Measurements from ENCODE around the gene TLE5.
"Not testable (repeated sequence)": the region's sequence is repeated elsewhere in the genome, so short reads cannot be mapped to it uniquely, and the experiment has no call there.

The TLE5 gene

DNA sequence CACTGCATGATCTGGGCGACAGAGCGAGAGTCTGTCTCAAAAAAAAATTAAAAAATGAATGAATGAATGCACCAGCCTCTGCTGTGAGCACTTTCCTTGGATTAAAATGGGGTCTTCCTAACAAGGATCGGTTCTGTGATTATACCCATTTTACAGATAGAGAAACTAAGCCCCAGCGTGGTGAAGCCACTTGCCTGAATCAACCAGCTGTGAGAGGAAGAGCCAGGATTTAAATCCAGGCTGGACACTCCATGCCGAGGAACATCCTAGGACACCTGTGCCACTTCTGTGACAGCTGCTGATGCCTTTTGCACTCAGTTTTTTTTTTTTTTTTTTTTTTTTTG, 14.1 kb downstream of the TLE5 start:
- no peak overlapping the region for H3K4me3 ChIP-seq (ENCODE audit: low read length)
- no peak for DNase-seq (ENCODE audit: low read depth, low spot score)

DNA sequence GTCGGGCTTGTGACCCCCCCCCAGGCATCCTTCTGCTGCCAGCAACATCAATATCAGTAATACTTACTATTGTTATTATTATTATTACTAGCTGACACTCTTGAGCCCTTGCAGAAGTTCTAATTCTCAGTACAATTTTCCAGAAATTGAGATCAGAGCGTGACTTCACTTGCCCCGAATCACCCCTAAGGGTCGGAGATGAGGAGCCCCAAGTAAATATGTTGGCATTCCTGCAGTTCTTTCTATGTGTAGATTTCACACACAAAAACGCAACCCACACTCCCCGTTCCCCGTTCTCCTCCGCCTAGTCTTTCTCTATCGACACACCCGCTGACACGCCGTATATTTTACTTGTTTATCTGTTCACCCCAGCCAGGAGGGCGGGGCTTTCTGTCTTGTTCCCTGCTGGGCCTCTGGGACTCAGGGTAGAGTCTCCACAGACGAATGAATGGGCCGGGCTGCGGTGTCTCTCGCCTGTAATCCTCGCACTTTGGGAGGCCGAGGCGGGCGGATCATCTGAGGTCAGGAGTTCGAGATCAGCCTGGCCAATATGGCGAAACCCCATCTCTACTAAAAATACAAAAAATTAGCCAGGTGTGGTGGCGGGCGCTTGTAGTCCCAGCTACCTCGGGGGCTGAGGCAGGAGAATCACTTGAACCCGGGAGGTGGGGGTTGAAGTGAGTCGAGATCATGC, 14.7 kb downstream of the TLE5 start:
- no peak for DNase-seq (ENCODE audit: low read depth, low spot score)

DNA sequence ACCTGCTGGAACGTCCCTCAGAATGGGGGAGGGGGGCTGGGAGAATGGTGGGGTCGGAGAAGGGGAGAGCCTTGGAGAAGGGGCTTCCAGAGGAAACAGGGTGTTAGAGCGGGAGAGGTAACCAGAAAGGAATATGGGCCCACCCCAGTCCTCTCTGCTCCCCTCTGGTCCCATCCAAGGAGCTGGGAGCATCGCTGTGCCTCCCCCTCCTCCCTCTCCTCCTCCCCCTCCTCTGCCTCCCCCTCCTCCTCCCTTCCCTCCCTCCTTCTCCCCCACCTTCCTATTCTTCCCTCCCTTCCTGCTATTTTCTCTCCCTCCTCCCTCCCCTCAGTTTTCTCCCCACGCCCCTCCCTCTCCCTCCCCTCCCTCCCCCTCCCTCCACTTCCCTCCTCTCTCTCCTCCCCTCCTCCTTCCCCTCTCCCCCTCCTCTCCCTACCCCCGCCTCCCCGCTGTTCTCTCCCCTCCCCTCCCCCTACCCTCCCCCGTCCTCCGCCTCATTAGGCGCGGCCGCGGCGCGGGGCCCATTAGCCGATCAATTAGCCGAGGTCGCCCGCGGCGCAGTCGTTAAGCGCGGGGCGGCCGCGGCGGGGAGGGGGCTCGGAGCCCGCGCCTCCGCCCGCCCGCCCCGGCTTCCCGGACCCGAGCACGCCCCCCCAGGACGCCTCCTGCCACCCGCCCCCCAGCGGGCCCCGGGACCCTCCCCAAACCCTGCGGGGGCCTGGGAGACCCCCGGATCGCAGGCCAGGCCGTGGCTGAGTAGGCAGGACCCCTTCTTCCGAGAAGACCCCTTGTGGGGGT, 15.4 kb downstream of the TLE5 start:
- H3K4me3 ChIP-seq (ENCODE audit: low read length) = peak overlapping the region; percentile 20
- DNase-seq (ENCODE audit: low read depth, low spot score) = no peak

More for the DNA sequence above, 14.7 kb downstream of the TLE5 start:
- peak overlapping the region; percentile 20 for H3K4me3 ChIP-seq (ENCODE audit: low read length)

DNA sequence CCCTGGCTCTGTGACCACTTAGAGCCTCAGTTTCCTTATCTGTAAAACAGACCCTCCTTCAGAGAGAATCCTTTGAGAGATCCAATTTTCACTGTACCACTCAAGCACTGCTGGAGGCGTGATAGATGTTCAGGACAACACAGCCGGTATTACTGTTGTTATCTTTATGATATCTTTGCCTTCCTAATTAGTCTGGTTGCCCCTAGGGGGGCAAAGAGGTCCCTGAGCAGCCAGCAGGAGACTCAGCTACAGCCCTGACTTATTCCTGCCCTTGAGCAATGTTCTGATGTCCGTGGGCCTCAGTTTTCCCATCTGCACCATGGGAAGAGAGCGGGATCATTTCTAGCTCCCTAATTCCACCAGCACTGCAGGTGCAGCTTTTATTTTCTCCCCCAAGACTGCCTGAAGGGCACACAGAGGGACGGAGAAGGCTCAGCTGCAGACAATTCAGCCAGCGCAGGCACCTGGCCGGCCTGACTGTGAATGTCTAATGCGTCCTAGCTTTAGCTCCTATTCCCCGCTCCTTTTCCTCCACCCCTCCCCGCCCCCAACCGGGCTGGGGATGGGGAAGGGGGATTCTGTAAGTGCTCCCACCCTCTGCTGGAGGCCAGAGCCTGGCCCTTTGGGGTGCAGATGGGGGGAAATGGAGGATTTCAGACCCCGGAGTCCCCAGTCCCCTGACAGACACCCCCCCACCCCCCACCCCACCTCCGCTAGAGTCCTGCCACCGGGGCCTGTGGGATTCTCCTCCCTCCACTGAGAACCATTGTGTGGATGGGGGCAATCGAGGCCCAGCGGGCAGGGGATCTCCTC, 16.2 kb downstream of the TLE5 start:
- no peak for DNase-seq (ENCODE audit: low read depth, low spot score)
- H3K4me3 ChIP-seq (ENCODE audit: low read length) = no peak overlapping the region

DNA sequence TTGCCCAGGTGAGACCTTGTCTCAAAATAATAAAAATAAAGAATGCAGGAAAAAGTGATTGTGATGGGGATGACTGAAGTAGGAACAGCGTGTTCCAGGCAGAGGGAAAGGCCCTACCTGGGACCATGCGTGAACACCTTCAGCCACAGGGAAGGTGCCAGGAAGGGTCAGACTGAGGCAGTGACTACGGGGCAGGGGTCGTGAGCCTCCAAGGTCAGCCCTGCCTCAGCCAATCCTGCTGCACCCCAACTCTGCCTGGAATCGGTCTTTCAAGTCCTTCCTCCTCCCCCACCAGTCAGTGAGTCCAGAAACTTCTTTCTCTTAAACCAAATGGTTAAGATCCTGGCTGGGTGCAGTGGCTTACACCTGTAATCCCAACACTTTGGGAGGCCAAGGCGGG, 17.1 kb downstream of the TLE5 start:
- H3K4me3 ChIP-seq (ENCODE audit: low read length) = no peak overlapping the region
- DNase-seq (ENCODE audit: low read depth, low spot score) = no peak

DNA sequence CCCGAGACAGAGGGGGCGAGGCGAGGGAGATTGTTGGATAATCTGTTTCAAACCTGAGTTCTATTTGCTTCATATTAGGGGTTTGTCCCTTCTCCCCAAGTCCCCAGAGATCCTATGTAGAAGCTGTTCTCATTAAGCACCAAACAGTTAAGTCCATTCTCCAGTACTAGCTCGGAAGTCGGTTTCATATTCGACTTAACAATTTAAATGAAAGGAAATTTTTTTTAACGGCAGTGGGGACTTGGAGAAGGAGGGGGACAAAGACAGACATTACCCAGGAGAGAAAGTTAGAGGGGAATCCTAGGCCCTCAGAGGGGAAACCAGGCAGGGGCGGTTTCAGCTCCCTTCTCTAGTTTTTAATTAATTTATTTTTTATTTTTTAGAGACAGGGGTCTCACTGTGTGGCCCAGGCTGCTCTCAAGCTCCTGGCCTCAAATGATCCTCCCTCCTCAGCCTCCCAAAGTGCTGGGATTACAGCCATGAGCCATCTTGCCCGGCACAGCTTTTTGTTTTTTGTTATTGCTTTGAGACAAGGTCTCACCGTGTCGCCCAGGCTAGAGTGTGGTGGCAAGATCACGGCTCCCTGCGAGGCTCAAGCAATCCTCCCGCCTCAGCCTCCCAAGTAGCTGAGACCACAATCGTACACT, 19.6 kb downstream of the TLE5 start:
- no peak overlapping the region for H3K4me3 ChIP-seq (ENCODE audit: low read length)
- DNase-seq (ENCODE audit: low read depth, low spot score) = no peak

DNA sequence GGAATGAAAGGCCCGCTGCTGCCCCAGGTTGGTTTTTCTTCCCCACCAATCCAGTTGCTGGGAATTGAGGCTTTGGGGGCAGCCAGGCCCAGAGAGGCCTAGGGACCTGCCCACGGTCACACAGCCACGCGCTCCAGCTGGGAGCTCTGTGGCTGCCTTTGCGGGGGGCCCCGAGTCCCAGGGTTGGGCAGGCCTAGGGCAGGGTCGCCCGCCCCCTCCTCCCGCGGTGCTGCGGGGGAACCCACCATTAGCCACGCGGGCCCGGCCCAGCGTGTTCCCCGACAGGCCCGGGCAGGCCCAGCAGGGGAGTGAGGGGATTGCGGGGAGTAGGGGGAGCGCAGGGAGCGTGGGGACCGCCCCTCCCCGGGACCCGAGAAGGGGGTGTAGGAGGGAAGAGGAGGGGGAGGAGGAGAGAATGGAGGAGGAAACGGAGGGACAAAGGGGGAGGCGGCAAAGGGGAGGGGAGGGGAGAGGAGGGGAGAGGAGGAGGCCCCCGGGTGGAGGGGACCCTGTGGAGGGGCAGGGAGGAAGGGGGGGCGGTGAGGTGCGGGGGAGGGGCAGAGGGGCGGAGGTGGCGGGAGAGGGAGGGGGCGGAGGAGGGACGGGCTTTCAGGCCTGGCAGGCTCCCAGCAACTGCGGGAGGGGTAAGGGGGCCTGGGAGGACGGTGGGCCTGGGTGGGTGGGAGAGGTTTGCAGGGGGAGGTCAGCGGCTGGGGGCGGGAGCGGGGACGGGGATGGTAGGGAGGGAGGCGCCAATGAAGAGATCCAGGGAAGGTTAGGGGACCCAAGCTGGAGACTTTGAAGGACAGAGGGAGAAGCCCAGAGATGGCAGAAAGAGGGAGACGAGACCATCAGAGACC, 20.3 kb downstream of the TLE5 start:
- no peak overlapping the region for H3K4me3 ChIP-seq (ENCODE audit: low read length)
- no peak for DNase-seq (ENCODE audit: low read depth, low spot score)

DNA sequence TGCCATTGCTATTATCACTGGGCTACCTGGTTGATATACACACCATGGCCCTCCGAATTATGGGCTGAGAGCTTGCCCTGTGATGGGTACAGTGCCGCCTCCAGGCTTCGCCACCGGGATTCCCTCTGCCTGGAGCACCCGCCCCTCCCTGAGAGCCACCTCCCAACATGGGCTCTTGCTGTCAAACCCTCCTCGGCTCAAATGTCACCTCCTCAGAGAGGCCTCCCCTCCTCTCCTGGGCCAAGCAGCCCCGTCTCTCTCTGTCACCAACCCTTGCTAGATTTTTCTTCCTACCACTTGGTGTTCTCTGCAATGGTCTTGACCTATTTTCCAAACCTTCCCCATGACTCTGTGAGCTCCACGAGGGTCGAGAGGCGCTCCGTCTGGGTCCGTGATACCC, 21.0 kb downstream of the TLE5 start:
- no peak overlapping the region for H3K4me3 ChIP-seq (ENCODE audit: low read length)
- no peak for DNase-seq (ENCODE audit: low read depth, low spot score)

DNA sequence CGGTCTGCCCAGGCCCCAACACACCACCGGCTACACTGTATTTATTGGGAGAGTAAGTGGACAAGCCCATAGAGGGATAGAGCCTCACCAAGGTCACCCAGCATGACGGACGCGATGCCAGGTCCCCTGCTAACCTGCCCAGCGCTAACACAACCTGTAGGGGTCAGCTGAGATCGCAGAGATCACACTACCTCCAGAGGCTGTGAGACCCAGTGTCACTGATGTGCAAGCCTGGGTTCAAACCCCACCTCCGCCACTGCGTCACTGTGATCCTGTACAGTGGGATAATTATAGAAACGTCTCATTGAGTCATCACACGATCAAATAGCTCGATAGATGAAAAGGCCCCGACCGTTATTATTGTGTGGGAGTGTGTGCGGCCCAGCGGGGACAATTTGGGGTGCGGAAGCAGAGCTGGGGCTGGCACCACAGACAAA, 22.6 kb downstream of the TLE5 start:
- no peak for DNase-seq (ENCODE audit: low read depth, low spot score)
- H3K4me3 ChIP-seq (ENCODE audit: low read length) = no peak overlapping the region

DNA sequence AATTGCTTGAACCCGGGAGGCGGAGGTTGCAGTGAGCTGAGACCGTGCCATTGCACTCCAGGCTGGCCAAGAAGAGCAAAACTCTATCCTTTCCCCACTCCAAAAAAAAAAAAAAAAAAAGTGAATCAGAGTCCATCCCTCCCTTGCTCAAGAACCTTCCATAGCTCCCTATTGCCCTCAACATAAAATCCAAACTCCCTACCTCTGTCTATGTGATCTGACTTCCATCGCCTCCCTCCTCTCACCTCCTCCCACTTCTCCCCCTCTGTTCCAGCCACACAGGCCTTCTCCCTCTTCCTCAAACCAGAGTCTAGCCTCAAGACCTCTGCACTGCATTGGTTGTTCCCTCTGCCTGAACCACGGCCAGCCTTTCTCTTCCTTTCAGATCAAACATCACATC, 23.2 kb downstream of the TLE5 start:
- no peak overlapping the region for H3K4me3 ChIP-seq (ENCODE audit: low read length)
- no peak for DNase-seq (ENCODE audit: low read depth, low spot score)

DNA sequence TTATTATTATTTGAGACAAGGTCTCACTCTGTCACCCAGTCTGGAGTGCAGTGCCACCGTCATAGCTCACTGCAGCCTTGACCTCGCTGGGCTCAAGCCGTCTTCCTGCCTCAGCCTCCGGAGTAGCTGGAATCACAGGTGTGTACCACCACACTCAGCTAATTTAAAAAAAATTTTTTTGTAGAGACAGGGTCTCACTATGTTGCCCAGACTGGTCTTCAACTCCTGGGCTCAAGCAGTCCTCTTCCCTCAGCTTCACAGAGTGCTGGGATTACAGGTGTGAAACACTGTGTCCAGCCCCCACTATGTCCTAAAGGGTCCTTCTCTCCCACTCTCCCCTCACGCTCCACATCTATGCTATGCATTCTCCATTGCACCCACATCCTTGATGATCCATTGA, 24.1 kb downstream of the TLE5 start:
- no peak for DNase-seq (ENCODE audit: low read depth, low spot score)
- no peak overlapping the region for H3K4me3 ChIP-seq (ENCODE audit: low read length)

DNA sequence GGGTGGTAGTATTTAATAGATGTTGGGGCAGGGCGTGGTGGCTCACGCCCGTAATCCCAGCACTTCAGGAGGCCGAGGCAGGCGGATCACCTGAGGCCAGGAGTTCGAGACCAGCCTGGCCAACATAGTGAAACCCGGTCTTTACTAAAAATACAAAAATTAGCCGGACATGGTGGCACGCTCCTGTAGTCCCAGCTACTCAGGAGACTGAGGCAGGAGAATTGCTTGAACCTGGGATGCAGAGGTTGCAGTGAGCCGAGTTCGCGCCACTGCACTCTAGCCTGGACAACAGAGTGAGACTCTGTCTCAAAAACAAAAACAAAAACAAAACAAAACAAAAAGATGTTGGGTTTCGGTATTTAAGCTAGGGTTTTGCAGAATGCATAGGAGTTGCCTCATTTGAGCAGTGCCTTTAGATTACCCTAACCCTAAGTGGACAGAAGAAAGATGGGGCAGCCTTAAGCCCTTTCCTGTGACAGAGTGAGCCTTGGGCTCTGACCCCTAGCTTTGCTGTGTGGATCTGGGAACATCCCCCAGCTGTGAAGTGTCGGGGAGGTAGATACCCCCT, 25.2 kb downstream of the TLE5 start:
- peak overlapping the region; percentile 82 for H3K4me3 ChIP-seq (ENCODE audit: low read length)
- not testable (repeated sequence) for DNase-seq (ENCODE audit: low read depth, low spot score)

DNA sequence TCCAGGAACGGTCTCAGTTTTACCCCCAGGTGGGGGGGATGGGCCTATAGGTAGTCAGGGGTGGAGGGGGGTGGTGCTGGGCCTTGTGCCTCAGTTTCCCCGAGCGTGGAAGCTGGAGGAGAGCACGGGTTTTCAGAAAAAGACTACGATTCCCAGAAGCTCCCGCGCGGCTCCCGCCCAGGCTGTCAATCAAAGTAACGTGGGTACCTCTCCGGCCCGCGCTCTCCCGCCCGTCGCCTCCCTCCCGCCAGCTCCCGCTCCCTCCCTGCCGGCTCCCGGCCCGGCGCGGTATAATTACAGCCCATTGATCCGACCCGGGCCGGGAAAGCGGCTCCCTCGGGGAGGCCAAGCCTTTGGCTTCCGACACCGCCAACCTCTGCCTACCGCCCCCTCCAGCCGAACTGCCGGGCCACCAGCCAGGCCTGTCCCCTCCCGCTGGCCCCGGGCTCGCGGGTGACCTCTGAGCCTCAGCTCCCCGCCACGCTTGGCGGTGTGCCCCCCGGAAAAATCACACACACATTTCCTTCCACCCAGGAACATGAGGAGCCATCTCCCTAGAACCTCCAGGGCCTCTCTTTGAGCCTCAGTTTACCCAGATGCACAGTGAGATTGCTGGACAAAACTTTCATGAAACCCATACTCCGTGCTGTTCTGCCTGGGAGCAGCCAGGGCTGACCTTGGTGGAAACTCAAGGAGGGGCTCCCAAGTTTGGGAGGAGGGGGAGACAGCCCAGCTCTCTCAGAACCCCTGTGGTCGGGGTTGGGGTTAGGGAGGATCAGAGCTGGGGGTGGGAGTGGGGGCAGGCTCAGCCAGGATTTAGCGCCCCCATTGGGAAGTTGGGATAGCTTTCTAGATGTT, 25.9 kb downstream of the TLE5 start:
- H3K4me3 ChIP-seq (ENCODE audit: low read length) = peak overlapping the region; percentile 82
- DNase-seq (ENCODE audit: low read depth, low spot score) = peak; percentile 80

DNA sequence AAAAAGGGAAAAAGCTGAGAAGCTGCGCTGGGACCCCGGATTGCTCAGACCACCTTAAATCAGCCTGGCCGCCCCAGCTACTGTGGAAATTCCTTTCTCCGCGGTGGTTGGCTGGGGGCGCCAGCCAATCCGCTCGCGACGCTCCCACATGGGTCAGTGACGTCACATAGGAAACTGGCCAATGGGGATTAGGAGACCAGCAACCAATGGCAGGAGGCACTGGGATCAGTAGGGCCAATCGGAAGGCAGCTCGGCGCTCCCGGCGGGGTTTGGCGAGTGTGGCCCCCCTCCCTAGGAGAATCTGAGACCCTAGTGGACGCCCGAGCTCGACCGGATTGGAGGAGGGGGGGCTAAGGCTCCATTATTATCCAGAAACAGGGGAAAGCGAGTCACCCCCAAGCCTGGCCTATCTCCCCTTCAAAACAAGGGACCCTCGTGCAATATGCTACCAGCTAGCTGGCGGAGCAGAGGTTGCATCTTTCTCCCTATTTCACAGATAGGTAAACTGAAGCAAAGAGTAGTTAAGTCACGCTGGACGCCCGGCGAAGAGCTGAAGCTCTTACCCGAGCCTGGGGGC, 26.7 kb downstream of the TLE5 start:
- DNase-seq (ENCODE audit: low read depth, low spot score) = peak; percentile 99
- peak overlapping the region; percentile 82 for H3K4me3 ChIP-seq (ENCODE audit: low read length)

DNA sequence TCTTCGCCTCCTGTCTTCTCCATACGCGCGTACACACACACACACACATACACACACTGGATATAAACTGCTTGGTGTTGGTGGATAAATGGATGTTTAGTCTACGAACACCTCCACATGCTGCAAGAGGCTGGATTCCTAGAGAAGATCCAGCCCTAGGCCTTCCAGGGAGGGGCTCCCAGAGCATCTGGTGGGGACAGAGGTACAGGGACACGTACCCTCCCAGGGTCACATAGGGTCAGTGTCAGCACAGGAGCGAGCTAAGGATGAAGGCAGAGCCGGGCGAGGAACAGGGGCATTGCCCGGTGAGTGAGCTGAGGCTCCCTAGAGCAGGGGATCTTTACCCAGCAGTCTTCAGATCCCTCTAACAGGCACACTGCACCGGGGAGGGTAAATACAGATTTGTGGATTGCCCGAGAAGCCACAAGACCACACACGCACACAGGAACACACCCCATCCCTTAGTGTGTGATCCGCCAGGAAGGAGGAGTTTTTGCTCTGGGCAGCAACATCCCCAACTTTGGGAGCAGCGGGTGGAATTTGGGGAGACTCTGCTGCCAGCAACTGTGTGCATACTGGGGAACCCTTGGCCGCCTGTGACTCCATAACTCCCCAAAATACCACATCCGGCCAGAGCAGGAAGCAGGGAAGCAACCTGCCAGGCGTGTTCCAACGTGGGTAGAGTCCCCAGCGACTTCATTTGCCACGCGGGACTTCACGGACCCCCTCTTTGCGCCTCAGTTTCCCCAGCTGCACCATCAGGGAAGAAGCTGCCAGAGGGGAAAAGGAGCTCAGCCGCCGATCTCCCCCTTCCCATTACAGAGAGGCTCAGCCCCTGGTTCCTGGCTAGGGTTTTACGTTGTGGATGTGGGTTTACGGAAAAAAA, 27.4 kb downstream of the TLE5 start:
- H3K4me3 ChIP-seq (ENCODE audit: low read length) = peak overlapping the region; percentile 82
- peak; percentile 49 for DNase-seq (ENCODE audit: low read depth, low spot score)

DNA sequence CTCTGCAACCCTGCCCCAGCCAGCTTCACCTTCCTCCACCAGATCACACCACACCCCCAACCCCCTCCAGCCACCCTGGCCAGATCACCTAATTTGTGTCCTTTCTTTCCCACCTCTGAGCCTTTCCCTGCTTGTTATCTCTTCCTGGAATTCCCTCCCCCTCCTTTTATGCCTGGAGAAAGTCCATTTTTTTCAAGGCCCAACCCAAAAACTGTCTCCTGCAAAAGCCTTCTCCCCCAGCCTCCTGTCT, 28.0 kb downstream of the TLE5 start:
- H3K4me3 ChIP-seq (ENCODE audit: low read length) = no peak overlapping the region

More for the DNA sequence above, 28.0 kb downstream of the TLE5 start:
- DNase-seq (ENCODE audit: low read depth, low spot score) = no peak

All from Jurkat, Clone E6-1 (cell line).